HG03442 (cell line): Measurements from ENCODE around the gene POU3F2.

ENCODE experiments used
- ATAC-seq: cut with Tn5 transposase; IDR thresholded peaks from one replicate; pipeline ENCODE4 v1.9.1; 2021; ENCODE audit warnings: mild to moderate bottlenecking, moderate library complexity; ENCODE audit not compliant: unreplicated experiment

The POU3F2 gene

GRCh38 chr6:98843271-98844243 lies 9.2 kb downstream of the POU3F2 start:
- no peak for ATAC-seq

DNA sequence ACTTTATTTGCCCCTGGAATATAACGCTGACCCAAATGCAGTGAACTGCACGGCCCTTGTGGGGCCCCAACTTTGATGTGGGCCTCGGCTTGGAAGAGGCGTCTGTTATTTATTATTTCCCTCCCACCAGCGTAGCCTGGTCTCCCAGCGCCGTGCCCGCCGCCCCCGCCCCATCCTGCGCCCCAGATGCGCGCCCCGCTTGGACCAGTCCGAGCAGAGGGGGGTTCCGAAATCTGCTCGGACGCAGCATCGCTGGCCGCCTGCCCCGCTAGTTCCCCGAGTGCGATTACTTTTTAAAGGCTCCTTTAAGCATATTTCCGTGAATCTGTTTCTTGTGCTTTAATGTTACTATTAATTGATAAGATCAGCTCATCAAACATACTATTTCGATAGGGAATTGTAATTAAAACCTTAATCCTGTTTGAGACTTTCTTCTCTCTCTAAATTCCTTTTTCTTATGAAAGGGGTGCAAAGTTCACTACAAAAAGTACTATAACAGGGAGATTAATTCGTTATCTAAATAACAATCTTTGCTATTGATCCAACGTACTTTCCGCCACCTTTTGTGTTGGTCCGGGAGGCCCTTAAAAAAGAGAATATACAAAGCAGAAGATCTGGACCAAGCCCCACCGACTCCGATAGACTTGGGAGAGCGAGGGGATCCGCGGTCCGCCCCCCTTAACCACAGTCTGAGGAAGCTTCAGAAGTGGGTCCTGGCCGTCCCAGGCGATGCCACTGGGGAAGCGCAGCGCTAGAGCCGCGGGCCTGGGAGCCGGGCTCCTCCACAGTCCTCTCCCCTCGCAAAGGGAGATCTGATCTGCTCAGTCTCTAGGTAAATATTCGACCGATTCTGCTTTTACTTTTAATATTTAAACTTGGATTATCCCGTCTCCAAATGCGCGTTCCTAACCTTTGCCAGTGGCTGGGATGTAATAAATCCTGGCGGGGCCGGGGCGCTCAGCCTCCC lies 10.2 kb downstream of the POU3F2 start:
- no peak for ATAC-seq

- ATAC-seq, result peak; percentile 69
Measured at GRCh38 chr6:98845211-98846020, 11.0 kb downstream of the POU3F2 start.

- ATAC-seq, result no peak
Measured at GRCh38 chr6:98846021-98846380, 11.6 kb downstream of the POU3F2 start.

DNA sequence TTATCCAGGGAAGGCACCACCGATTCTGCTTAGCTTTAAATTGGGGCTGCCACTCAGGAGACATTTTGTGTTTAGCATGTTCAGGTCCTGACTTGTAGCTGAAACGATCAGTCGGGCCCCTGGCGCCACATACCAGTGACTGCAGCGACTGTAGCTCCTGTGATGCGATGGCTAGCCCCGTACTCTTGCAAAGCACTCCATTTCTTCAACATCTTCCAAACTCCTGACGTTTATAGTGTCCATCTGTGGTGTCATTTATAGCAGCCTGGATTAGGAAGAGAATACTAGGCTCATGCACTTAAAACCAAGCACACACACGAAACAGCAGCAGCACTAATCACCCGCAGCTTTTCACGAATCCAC lies 13.0 kb downstream of the POU3F2 start:
- ATAC-seq, result no peak

DNA sequence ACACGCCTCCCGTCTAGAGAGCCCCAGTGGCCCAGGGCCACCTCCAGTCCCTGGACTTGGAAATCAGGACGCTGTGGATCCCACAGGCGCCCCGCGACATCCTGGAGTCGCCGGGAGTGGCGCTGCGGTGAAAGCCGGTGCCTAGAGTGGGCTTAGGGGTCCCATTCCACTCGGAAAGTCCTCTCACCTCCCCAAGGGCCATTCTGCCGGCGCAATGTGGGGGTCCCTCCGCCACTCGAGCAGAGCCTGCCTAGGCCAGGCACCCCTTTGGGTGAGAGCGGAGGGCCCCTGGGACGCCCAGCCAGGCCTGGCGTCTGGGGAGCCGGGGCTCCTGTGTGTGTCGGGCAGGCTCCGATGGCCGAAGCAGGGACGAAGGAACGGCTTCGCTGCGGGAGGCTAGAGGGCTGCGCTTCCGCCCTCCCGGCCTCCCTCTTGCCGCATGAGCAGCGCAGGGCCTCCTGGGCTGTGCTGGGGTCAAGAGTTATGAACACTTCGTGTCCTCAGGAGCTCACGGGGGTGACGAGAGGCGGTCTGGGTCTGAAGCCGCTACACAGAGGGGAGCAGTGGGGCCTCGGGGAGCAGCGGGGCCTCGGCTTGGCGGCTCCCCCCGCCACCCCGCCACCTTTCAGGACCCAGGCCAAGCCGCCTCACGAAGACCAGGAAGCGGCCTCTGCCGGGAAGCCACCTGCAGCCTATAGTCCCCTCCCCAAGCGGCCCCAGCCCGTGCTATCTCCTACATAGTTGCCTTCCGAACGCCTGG lies 13.6 kb downstream of the POU3F2 start:
- peak; percentile 36 for ATAC-seq

GRCh38 chr6:98848539-98849242 lies 14.3 kb downstream of the POU3F2 start:
- no peak for ATAC-seq

DNA sequence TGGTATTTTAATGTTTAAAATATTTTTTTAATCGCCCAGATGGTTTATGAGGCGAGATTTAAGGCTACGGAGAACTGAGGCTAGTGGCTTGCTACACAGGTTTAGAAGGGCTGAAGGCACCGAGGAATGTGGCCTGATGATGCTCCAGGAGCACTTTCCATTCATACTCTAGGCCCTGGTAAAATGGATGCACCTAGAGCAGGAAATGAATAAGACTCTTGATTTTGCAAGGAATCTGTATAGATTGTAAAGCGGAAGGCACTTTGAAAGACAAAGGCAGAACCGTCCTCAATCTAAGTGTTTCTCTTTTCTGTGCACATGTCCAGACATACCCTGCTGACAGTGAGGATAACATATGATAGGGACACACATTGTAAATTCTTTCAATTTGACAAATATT lies 30.1 kb downstream of the POU3F2 start:
- ATAC-seq, result no peak

- ATAC-seq, result no peak
Measured at GRCh38 chr6:98871057-98871456, 36.7 kb downstream of the POU3F2 start.

DNA sequence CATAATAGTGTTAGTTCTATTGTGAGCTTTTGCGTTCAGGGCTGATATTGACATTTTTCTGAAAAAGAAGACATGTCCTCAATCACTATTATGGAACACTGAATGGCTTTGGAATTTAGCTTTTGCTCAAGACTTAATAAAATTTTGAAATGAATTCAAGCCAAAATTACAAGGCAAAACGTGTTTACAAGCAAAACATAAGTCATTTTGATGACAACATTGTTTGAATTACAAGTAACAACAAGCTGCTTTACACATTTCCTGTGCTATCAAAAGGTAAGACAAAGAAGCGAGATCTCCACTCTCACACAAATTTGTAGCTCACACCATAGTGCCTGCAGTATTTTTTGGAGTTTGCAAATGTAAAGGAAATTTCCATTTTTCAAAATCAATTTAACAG lies 37.4 kb downstream of the POU3F2 start:
- no peak for ATAC-seq

DNA sequence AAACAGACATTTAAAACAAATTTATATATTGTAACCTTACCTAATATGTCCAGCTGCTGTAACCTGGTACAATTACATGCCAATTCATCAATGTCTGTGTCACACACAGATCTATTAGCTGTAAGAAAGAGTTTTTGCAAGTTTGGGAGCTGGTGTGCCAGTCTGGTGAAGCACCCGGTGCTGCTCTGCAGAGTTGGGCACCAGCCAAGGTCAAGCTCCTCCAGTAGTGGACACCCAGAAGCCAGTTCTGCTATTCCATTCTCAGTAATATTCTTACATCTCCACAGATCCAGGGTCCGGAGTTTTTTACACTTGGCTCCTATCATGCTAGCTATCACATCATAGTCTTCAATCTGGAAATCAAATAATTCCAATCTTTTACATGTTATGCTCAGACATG lies 41.0 kb downstream of the POU3F2 start:
- ATAC-seq, result no peak

DNA sequence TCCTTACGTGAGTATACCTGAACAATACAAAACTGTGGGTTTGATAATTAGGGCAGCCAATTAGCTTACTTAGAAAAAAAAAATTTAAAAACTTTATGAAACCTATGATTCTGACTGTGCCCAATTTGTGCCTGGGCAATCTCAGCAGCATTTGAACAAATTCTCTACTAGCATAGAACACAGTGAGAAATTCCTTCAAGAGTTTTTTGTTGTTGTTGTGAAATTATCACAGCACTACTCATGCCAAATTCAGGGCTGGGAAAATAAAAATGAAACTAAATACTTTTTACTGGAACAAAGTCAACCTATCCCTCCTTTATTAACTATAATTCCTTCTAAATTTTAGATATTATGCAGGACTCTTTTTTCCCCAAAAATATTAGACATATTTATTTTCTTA lies 42.9 kb downstream of the POU3F2 start:
- no peak for ATAC-seq

GRCh38 chr6:98880486-98880885 lies 46.1 kb downstream of the POU3F2 start:
- peak; percentile 88 for ATAC-seq

GRCh38 chr6:98885330-98885729 lies 51.0 kb downstream of the POU3F2 start:
- no peak for ATAC-seq

DNA sequence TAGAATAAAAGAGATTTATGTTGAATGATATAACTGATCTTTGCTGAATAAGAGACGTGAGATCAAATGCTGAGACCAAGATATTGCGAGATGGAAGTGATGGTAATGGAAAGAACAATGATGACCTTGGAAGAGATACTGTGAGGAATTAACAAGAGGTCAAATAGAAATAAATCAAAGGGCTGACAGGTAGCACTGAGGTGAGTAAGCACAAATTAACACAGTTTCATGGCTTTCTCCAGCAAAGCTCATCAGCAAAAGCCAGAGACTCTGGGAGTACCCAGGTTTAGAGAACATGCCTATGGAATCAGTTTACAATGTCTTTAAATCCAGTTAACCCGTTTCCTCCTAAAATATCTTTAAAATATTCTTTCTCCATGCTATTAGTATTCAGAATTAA lies 53.3 kb downstream of the POU3F2 start:
- ATAC-seq, result no peak
